GM18520 (cell line): ENCODE results near the gene LIN52.

Experiments
- ATAC-seq: cut with Tn5 transposase; IDR thresholded peaks from one replicate; pipeline ENCODE4 v1.9.1; 2021; ENCODE audit not compliant: unreplicated experiment

LIN52 gene, protein sequence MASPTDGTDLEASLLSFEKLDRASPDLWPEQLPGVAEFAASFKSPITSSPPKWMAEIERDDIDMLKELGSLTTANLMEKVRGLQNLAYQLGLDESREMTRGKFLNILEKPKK

DNA sequence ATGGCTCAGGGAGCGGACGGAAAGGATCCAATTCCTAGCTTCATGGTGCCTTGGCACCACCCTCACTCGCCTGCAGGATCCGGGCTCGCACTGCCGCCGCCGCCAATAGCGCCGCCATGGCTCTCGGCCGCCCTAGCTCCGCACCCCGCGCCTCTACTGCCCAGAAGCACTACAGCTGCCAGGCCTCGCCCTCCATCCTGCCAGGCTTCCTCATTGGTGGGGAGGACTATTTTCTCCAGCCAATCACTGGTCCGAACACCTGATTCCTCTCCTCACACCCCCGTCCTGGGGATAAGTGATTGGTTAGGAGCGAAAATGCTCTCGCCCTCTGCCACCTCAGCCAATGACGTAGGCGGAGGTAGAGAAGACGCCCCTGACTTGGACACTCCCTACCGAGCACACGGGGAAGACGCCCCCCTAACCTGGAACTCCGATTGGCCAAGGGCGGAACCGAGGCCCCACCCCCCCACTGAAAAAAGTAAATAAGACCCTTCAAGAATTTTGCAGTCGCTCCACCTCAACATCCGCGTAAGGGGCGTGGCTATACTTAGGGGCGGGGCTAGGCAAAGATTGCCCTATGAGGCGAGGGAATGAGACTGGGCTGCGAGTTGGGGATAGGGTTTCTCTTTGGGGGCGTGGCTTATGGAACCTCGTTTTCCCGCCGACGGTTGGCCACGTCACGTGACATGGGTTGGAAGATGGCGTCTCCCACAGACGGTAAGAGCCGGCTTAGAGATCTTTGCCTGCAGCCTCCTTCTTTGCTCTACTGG is at the start of gene LIN52, which contains the start of gene ALDH6A1:
TSS of gene LIN52 (plus strand) at position 680 of the 770 bp plus-strand sequence. CDS start at position 699, 19 bp downstream.
TSS of gene ALDH6A1 (minus strand) at position 177 of the 770 bp plus-strand sequence. CDS start at position 118, 59 bp downstream.
- ATAC-seq: peak; percentile 92

- ATAC-seq: no peak
Observed at GRCh38 chr14:74035556-74035955, 49.2 kb upstream of the LIN52 start.

DNA sequence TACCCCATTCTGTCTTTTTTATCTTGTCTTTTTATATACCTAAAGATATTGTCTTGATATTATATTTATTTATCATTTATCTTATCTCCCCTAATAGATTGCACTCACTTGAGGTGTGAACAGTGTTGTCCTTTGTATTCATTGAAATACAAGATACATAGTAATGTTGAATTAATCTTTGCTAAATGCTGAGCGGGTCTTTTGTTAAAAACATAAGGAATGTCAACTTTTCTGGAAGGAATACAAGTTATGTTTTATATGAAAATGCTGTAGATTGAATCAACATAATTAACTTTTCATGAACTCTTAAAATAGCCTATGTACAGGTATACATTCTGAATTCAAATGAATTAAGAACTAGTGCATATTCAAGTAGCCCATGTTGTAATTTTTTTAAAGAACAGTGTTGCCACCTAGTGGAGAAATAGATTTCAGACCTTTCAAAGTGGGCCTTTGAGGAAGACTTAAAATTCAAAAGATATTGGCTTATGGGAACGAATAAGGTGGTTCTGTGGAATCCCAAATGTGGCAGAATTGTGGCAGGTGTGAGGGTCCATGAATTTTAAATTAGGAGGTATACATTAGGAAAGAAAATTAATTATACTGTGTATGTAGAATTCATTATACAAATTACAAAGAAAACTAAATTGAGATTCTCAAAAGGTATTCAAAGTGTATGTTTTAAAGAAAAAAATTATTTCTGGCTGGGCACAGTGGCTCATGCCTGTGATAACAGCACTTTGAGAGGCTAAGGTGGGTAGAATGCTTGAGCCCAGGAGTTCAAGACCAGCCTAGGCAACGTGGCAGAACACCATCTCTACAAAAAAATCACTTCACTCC is 46.5 kb upstream of the LIN52 start:
- ATAC-seq: no peak

- ATAC-seq: no peak
Observed at GRCh38 chr14:74042296-74042695, 42.5 kb upstream of the LIN52 start.

DNA sequence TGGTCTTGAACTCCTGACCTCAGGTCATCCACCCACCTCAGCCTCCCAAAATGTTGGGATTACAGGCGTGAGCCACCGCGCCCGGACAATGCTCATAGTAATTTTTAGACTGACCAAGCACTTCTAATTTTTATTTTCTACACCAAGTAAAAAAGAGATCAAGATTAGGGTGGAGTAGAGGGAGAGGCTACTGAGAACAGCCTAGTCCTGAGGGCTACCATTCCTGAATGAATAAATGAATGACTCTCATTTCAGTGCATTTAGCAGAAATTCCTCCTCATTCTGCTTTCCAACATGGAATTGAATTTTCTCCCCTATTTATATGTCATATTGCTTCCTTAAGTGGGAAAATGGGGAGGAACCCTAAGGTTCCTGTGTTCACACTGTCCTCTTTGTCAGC is 39.2 kb upstream of the LIN52 start:
- no peak for ATAC-seq

- ATAC-seq: no peak
Observed at GRCh38 chr14:74048281-74048680, 36.5 kb upstream of the LIN52 start.

GRCh38 chr14:74049876-74050495 is 34.8 kb upstream of the LIN52 start:
- ATAC-seq: no peak

- ATAC-seq: no peak
Observed at GRCh38 chr14:74062809-74063150, 22.0 kb upstream of the LIN52 start.

DNA sequence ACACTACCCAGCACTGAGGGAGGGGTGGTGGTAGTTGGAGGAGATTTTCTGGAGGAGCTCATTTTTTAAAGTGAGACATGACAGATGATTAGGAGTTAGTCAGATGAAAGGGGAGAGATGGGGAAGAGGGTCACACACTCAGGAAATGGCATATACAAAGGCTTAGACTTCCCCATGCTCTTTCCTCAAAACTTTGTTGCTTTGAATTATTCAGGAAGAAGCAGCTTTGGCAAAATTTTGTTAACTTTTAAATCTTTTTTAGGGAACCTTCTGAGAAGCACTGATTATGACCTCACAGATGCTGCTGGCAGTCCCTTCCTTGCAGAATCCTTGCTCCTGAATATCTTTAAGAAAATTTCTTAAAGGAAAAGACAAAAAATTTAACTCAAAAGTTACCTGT is 20.3 kb upstream of the LIN52 start:
- no peak for ATAC-seq

DNA sequence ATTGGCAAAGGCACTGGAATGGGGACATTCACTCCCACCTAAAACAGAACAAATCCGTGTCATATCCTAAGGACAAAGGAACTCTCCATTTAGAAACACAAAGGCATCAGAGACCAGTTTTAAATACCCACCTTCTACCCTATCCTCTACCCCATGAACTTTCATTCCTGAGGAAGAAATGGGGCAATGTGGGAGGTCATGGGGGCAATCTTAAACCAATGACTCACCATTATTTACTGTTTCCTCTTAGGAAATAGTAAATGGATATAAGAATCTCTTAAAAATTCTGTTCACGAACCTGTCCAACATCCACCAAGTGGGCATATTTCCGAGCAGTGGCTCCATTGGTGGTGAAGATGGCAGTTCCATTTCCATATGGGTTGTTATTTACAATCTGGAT is 19.9 kb upstream of the LIN52 start:
- no peak for ATAC-seq

DNA sequence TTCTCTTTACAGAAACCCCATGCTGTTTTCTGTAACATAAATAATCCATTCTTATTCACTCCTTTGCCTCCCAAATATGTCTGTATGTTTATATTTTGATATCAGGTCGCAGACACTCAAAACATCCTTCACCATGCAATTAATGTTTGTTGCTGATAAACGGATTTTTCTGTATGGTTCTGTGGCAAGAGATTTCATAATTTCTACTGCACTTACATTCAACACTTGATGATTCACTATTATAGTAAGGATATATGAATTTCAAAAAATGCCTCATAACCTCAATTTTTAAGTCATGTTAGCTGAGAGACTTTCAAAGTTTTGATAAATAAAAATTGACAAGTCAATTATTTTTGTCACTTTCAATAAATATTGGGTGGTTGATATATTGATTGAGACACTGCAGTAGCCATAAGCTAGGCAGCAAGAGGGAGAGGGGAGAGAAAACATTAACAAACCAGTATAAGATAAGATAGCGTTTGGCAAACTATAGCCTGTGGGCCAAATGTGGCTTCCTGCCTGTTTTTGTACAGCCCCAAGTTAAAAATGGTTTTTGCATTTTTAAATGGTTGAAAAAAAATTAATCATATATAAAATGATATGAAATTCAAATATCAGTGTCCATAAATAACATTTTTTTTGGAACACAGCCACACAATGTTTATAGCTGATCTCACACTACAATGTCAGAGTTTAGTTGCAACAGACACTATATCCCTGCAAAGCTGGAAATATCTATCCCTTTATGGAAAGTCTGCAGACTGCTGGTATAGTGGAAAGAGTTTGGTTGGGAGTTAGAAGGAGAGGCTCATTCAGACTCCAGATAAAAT is 18.8 kb upstream of the LIN52 start:
- no peak for ATAC-seq

GRCh38 chr14:74077401-74077800 is 7.4 kb upstream of the LIN52 start:
- ATAC-seq: no peak

GRCh38 chr14:74080820-74081460 is 3.8 kb upstream of the LIN52 start:
- ATAC-seq: no peak

GRCh38 chr14:74081491-74081890 is 3.3 kb upstream of the LIN52 start:
- no peak for ATAC-seq

DNA sequence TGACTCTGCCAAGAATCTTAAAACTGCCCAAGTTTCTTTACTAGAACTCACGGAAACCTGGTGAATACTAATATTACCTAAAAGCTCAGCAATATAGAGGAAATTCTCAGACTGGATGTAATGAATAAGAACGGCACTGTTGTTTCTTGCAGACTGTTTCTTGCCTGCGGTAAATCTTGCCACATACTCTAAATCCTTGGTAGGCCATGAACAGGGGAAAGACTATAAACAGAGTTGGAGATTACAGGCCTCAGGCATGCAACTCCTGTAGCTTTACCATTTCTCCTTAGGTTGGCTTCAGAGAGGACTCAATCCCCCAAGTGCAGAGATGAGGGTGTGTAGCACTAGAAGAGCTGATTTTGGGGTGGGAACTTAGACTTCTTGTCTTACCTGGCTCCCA is 1.6 kb upstream of the LIN52 start:
- ATAC-seq: no peak

GRCh38 chr14:74083784-74084276 is 926 bp upstream of the LIN52 start:
- no peak for ATAC-seq

- ATAC-seq: no peak
Observed at GRCh38 chr14:74085047-74085637, 386 bp downstream of the LIN52 start.

DNA sequence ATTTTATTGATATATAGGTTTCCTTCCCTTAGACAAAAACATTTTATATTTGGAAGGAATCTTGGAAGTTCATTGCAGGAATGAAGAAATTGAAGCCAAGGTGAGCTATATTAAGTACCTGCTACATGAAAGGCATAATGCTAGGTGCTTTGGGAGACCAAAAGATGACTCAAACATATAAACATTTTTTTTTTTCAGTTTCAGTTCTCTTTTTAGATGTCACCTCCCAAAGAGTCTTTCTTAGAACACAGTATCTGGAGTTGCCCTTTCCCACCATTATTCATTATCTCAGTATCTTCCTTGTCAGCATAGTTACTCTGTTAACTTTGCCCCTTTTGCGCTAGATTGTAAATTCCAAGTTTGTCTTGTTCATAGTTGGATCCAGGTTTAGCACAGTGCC is 1.1 kb downstream of the LIN52 start:
- ATAC-seq: no peak

GRCh38 chr14:74089251-74090020 is 4.7 kb downstream of the LIN52 start:
- no peak for ATAC-seq
